GM21526 (cell line): Measurements from ENCODE around the gene PDIK1L.

Source experiments
- ATAC-seq: cut with Tn5 transposase; IDR thresholded peaks from one replicate; pipeline ENCODE4 v1.9.1; 2021; ENCODE audit warnings: moderate library complexity; ENCODE audit not compliant: unreplicated experiment, low FRiP score

Gene PDIK1L

DNA sequence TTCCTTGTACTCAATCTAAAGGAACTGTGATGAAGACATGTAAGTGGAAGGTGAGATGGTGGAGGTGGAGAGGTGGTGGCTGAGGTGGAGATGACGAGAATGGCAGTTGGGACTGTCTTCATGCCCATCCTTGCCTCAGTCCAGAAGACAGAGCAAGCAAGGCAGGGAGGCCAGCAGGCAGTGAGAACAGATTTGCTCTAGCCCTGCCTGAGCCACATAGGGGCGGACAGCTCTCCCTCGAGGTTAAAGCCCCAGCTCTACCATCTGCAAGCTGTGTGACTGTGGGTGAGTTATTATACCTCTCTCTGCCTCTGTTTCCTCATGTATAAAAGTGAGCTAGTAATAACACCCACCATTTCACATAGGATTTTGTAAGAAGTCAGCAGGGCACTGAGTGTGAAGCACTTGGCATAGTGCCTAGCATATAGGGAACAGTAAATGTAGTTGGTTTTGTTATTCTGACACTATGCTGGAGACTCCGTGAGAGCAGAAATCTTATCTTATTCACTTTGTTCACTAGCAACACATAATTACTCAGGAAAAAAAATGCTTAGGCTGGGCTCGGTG is 42.4 kb downstream of the PDIK1L start:
- ATAC-seq: no peak

DNA sequence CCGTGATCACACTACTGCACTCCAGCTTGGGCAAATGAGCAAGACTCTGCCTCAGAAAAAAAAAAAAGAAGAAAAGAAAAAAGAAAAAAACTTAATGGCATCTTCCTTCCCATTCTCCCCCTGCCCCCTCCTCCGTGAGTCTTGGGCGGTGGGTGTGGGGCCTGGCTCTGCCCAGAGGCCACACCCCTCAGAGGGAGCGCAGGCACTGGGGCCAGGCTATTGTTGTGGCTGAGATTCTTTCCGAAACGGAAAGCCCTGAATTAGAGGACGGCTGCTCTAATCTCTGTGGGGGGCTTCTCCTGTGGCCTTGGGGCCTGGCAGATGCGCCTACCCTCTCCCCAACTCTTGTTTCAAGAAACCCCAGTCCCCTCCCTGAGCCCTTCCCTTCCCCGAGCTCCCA is 43.1 kb downstream of the PDIK1L start:
- no peak for ATAC-seq

DNA sequence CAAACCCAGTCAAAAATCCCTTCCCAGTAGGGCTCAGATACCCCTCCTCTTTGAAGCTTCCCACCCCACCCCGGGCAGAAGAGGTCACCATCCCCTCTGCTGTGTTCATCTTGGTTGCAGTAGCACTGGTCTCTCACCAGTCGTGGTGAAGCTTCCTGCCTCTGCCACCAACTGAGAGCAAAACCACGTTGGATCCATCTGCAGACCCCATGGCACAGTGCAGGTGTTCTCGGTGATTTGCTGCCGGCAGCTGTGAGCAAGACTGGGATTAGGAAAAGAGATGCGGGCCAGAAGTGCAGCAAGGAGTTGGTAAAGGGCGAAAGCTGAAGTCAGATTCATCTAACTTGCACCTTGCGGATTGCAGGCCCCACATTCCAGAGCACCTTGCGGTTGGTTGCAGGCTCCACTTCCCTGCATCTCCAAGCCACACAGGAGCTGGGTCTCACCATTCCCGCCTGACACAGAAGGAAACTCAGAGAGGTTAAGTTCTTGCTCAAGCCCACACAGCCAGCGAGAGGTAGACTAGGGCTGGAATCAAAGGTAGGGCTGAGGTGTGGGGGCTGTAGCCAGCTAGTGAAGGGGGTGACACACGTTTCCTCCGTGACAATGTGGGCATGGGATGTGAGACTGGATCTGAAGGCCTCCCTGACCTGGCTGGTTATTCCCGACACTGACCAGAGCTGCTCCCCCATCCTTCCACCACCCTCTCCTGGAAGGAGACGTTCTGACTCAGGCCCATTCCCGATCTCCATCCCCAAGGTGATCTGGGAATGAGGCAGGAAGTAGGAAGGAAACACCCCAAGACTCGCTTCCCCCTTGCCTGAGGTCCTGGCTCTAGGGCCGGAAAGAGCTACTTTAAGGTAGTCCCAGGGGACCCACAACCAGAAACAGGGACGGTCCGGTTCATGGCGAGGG is 44.0 kb downstream of the PDIK1L start:
- no peak for ATAC-seq

GRCh38 chr1:26156285-26157038 is 44.8 kb downstream of the PDIK1L start:
- no peak for ATAC-seq

GRCh38 chr1:26158271-26158907 is 46.8 kb downstream of the PDIK1L start:
- no peak for ATAC-seq

DNA sequence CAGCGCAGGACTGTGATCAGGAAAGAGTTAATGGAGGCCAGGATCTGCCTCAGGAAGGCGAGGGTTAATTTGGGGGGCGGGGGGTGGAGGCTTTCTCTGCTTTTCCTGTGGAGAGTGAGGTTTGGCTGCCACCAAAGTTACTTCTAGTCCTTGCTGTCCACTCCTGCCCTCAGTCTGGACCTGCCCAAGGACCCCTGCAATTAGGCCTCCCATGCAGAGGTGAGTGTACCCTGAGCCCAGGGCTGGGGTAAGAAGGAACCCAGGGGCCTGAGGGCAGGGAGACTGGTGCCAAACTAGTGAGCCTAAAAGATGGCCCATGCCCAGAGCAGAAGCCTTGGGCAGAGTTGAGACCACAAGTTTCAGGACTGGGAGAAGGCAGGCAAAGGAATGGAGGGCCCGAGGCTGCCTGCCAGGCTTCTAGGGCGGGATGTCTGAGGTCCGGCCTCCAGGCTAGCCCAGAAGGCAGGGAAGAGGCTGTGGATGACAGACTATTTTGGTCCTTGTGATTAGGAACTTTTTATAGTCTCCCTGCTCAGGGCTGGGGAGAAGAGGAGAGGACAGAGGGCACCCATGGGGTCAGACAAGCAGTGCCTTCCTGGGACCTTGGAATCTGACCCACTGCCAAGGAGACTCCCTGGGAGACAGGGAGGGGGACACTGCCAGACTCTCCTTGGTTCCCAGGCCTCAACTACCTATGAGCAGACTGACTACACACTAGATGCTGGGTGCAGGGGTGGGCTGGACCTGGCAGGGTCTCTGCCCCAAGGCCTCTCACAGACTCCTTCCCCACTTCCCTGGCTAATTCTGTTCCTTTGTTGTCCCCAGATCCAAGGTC is 47.5 kb downstream of the PDIK1L start, which contains the start of gene FAM110D:
TSS of gene FAM110D (plus strand) at position 172 of the 835 bp plus-strand sequence. CDS start 2,213 bp downstream, outside the sequence.
- ATAC-seq: no peak

- no peak for ATAC-seq
Observed at GRCh38 chr1:26159743-26160039, 48.1 kb downstream of the PDIK1L start.

DNA sequence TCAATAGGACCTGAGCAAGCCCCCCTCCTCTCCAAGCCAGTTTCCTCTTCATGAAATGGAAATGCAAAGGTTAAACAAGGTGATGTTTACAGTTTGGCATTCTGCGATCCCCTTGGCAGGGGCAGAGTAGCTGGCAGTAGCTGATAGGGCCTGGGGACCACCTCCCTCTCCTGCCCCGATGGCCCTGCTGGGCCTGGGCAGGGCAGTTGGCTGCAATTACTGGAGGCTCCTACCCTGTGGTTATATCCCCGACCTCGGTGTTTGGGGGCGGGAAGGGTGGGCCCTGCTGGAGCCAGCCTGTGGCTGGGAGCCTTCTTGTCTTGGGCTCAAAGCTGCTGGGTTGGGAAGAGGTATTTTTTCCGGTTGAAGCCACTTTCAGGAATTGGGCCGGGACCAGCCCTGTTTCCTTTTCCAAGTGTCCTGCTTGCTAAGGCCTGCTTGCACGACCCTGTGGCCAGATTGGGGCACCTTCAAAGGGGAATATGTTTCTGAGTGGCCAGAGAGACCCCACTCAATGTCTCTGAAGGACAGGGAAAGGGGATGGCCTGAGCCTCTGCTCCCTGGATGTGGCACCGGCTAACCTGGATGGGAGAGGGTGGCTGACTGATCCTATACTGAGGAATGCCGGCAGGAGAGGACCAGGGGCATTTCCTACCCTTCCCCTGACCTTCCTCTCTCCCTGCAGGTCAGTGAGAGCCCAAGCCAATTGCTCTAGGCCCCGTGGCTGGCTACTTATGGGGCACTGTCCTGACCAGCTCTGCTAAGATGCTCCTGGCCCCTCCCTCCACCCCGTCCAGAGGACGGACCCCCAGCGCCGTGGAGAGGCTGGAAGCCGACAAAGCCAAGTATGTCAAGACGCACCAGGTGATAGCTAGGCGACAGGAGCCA is 49.1 kb downstream of the PDIK1L start:
- ATAC-seq: no peak

GRCh38 chr1:26161415-26162219 is 50.0 kb downstream of the PDIK1L start:
- ATAC-seq: no peak

DNA sequence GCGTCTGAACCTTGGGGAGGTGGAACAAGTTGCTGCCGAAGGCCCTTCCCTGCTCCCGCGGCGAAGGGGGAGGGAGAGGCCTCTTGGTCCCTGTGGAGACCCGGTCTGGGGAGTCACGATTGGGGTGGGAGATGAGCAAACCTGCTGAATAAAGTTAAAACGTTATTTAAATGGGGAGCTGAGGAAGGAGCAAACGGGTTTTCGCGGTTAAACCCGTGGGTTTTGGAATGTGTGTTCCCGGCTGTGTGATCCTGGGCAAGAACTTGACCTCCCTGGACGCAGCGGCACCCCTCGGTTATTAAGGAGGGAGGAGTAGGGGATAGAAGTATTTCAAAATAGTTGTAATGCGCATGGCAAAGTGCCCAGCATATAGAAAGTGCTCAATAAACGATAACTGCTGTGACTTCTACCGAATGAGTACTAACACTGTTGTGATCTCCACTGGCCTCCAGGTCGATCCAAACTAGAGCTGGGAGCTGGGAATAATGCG is 50.6 kb downstream of the PDIK1L start:
- ATAC-seq: no peak

DNA sequence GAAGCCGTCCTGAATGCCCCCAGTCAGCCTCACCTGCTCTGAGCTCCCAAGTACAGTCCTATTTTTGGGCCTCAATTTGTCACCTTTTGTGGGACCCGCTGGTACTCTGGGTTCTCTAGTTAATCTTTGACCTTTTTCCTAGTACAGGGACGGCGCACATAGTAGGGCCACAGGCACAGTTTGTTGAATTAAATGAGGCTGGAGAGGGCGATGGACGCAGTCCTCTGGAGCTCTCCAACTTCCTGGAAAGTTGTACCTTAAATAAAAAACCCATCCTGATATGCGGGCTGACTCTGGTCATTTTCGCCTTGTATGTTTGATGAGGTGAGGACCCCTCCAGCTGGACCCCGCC is 52.0 kb downstream of the PDIK1L start:
- no peak for ATAC-seq

GRCh38 chr1:26164036-26164860 is 52.6 kb downstream of the PDIK1L start:
- no peak for ATAC-seq

DNA sequence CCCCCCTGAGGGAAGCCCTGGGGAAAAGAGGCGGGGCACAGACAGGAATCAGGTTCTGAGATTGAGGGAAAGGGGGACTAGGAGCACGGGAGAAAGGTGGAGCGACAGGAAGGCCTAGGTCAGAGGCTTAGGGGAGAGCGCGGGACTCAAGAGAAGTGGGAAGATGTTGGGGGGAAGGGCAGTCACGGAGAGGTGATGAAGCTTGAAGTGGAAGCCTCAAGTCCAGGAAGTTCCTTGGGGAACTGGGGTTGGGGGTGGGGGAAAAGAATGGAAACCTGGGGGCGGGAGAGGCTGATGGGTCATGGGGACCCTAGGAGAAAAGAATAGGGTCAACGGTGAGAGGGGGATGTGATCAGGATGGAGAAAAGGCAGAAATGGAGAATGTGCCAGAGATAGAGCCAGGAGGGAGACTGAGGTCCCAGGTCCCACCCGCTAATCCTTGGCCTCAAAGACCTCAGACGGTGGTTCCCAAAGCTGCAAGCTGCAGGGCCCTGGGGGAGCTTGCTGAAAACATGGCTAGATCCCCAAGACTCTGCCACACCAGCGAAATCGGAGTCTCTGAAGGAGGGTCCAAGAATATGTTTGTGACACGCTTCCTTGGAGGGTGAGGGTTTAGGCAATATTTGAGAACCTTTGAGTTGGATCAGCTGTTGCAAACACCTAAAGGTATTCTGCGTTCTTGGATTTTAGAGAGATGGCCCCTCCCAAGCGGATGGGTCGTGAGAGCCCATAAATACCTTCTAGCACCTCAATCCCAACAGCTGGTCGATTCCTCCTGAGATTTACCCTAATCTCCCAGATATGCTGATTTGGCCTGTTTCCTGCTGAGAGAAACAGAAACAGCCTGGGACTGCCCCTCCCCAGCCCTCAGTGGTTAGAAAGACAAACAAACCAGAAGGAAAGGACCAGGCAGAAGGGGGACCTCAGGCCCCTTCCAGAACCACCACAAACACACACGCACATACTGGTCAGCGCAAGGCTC is 53.5 kb downstream of the PDIK1L start:
- no peak for ATAC-seq

GRCh38 chr1:26166719-26167281 is 55.2 kb downstream of the PDIK1L start:
- ATAC-seq: no peak

- ATAC-seq: no peak
Observed at GRCh38 chr1:26168410-26169197, 57.0 kb downstream of the PDIK1L start, which contains the start of gene C1orf232. C1orf232 (minus strand) TSS chr1:26168963; CDS start chr1:26168499, 464 bp downstream.
